H9 (cell line): ENCODE data around the gene UPK3A. TPM values are rescaled to one million over a fixed set of nuclear protein-coding genes. Genes with fewer than 3 reads are reported as not detected.
A peak's percentile ranks its signal among the peaks of the same experiment; 100 is the strongest.

ENCODE experiments used
- DNase-seq: peaks from one replicate; pipeline ENCODE4 v3.0.0-alpha.2; 2017
- H2AFZ ChIP-seq: one replicate; pipeline ENCODE4 v1.6.1; 2013; ENCODE audit warnings: mild to moderate bottlenecking, low read length, control low read depth, moderate library complexity
- H2AK5ac ChIP-seq: 2 replicates; pipeline ENCODE4 v1.6.1; 2013; ENCODE audit warnings: low read length, control low read depth, mixed read lengths; ENCODE audit not compliant: insufficient read length
- H2BK120ac ChIP-seq: one replicate; pipeline ENCODE4 v1.6.1; 2013; ENCODE audit warnings: low read depth, mild to moderate bottlenecking, low read length, control low read depth, inconsistent platforms; ENCODE audit not compliant: poor library complexity, severe bottlenecking
- H2BK12ac ChIP-seq: 2 replicates; pipeline ENCODE4 v1.6.1; 2013; ENCODE audit warnings: low read length, control low read depth, mixed read lengths, low read depth; ENCODE audit not compliant: insufficient read length
- H2BK15ac ChIP-seq: 2 replicates; pipeline ENCODE4 v1.6.1; 2013; ENCODE audit warnings: low read depth, low read length, control low read depth
- H2BK20ac ChIP-seq: one replicate; pipeline ENCODE4 v1.6.1; 2013; ENCODE audit warnings: low read depth, mild to moderate bottlenecking, low read length, control low read depth, inconsistent platforms; ENCODE audit not compliant: poor library complexity, severe bottlenecking
- H2BK5ac ChIP-seq: 2 replicates; pipeline ENCODE4 v1.6.1; 2013; ENCODE audit warnings: low read length, control low read depth, mixed read lengths; ENCODE audit not compliant: insufficient read length
- H3K14ac ChIP-seq: 2 replicates; pipeline ENCODE4 v1.6.1; 2013; ENCODE audit warnings: low read length, control low read depth; ENCODE audit not compliant: insufficient read depth
- H3K18ac ChIP-seq: 2 replicates; pipeline ENCODE4 v1.6.1; 2013; ENCODE audit warnings: low read depth, mild to moderate bottlenecking, mixed read lengths, low read length, control low read depth; ENCODE audit not compliant: insufficient read length
- H3K23ac ChIP-seq: 2 replicates; pipeline ENCODE4 v1.6.1; 2013; ENCODE audit warnings: low read length, control low read depth, mixed read lengths, low read depth; ENCODE audit not compliant: insufficient read length
- H3K23me2 ChIP-seq: 2 replicates; pipeline ENCODE4 v1.6.1; 2013; ENCODE audit warnings: low read depth, mild to moderate bottlenecking, mixed read lengths, low read length, control low read depth; ENCODE audit not compliant: insufficient read length, poor library complexity, severe bottlenecking
- H3K27ac ChIP-seq: 2 replicates; pipeline ENCODE4 v1.5.1; 2013; ENCODE audit warnings: low read length, control low read depth, mixed read lengths, low read depth; ENCODE audit not compliant: insufficient read length
- H3K27me3 ChIP-seq: 2 replicates; pipeline ENCODE4 v1.6.1; 2013; ENCODE audit warnings: low read length, control low read depth, inconsistent platforms; ENCODE audit not compliant: insufficient read depth
- H3K4ac ChIP-seq: 2 replicates; pipeline ENCODE4 v1.6.1; 2013; ENCODE audit warnings: low read depth, mild to moderate bottlenecking, control low read depth, inconsistent platforms, low read length, moderate library complexity
- H3K4me1 ChIP-seq: 2 replicates; pipeline ENCODE4 v1.6.1; 2013; ENCODE audit warnings: low read length, control low read depth, inconsistent platforms; ENCODE audit not compliant: insufficient read depth
- H3K4me2 ChIP-seq: 2 replicates; pipeline ENCODE4 v1.6.1; 2013; ENCODE audit warnings: low read length, control low read depth, mixed read lengths; ENCODE audit not compliant: insufficient read length, insufficient read depth
- H3K56ac ChIP-seq: 2 replicates; pipeline ENCODE4 v1.6.1; 2013; ENCODE audit warnings: low read depth, mild to moderate bottlenecking, mixed read lengths, low read length, control low read depth; ENCODE audit not compliant: insufficient read length
- H3K79me1 ChIP-seq: 2 replicates; pipeline ENCODE4 v1.6.1; 2013; ENCODE audit warnings: low read depth, mild to moderate bottlenecking, moderate library complexity, low read length, control low read depth, inconsistent platforms; ENCODE audit not compliant: insufficient read depth, poor library complexity, severe bottlenecking
- H3K79me2 ChIP-seq: 2 replicates; pipeline ENCODE4 v1.6.1; 2013; ENCODE audit warnings: low read length, control low read depth, inconsistent platforms; ENCODE audit not compliant: insufficient read depth
- H3K9ac ChIP-seq: 2 replicates; pipeline ENCODE4 v1.6.1; 2013; ENCODE audit warnings: low read length, control low read depth, mixed read lengths; ENCODE audit not compliant: insufficient read length; ENCODE audit errors: extremely low read depth
- H3K9me3 ChIP-seq: one replicate; pipeline ENCODE4 v1.6.1; 2013; ENCODE audit warnings: low read depth, low read length, inconsistent platforms; ENCODE audit not compliant: control insufficient read depth
- H3T11ph ChIP-seq: one replicate; pipeline ENCODE4 v1.6.1; 2013; ENCODE audit warnings: mild to moderate bottlenecking, low read length, control low read depth, inconsistent platforms
- H4K20me1 ChIP-seq: one replicate; pipeline ENCODE4 v1.6.1; 2013; ENCODE audit not compliant: control insufficient read depth, insufficient read length, insufficient read depth
- H4K5ac ChIP-seq: 2 replicates; pipeline ENCODE4 v1.6.1; 2013; ENCODE audit warnings: low read depth, mild to moderate bottlenecking, mixed read lengths, low read length, control low read depth; ENCODE audit not compliant: insufficient read length
- H4K8ac ChIP-seq: replicated peaks from 2 replicates; pipeline ENCODE4 v1.6.1; 2013; ENCODE audit warnings: low read length, control low read depth, mixed read lengths, low read depth; ENCODE audit not compliant: insufficient read length
- H4K91ac ChIP-seq: 2 replicates; pipeline ENCODE4 v1.6.1; 2013; ENCODE audit warnings: low read depth, mild to moderate bottlenecking, moderate library complexity, mixed read lengths, low read length, control low read depth; ENCODE audit not compliant: insufficient read length
- H3K27ac Mint-ChIP-seq, 3 experiments: 2 replicates in 2 of 3; 3 replicates in 1 of 3; pipeline ENCODE4 v1.8.0; 2020 to 2021; ENCODE audit warnings: mixed read lengths in 3 of 3, mild to moderate bottlenecking in 1 of 3, moderate library complexity in 1 of 3
- H3K27me3 Mint-ChIP-seq: 2 replicates; pipeline ENCODE4 v1.8.0; 2021; ENCODE audit warnings: low read depth, mild to moderate bottlenecking, moderate library complexity, mixed read lengths
- H3K36me3 Mint-ChIP-seq, 3 experiments: 2 replicates in 2 of 3; 3 replicates in 1 of 3; pipeline ENCODE4 v1.8.0; 2020 to 2021; ENCODE audit warnings: low read depth in 3 of 3, mixed read lengths in 3 of 3; ENCODE audit not compliant: insufficient read depth in 1 of 3
- H3K4me1 Mint-ChIP-seq, 2 experiments: 2 replicates each; pipeline ENCODE4 v1.8.0; 2020; ENCODE audit warnings: mixed read lengths in 2 of 2
- H3K4me3 Mint-ChIP-seq, 2 experiments: 2 replicates in 1 of 2; 3 replicates in 1 of 2; pipeline ENCODE4 v1.8.0; 2020 to 2021; ENCODE audit warnings: mild to moderate bottlenecking in 2 of 2, mixed read lengths in 2 of 2, moderate library complexity in 1 of 2
- H3K9me3 Mint-ChIP-seq, 2 experiments: 2 replicates in 1 of 2; 3 replicates in 1 of 2; pipeline ENCODE4 v1.8.0; 2020; ENCODE audit warnings: mild to moderate bottlenecking in 2 of 2, mixed read lengths in 2 of 2, moderate library complexity in 1 of 2
- CTCF ChIP-seq: fragments of 200-600 bp; sonication (generic); conservative IDR thresholded peaks from 3 replicates; pipeline ENCODE4 v1.8.0; 2021; ENCODE audit warnings: antibody characterized with exemption, mild to moderate bottlenecking
- WGBS: extraction: QIAGEN DNeasy Blood & Tissue Kit; methylation state at CpG from one replicate; pipeline ENCODE4 v1.1.7; 2013; ENCODE audit warnings: missing lambda C conversion rate, low lambda C conversion rate, mixed read lengths; ENCODE audit not compliant: insufficient read length; ENCODE audit errors: extremely low coverage; 5-methylcytosine and 5-hydroxymethylcytosine counted together
- total RNA-seq: library from RNA; stranded (reverse); gene quantifications from 2 replicates; pipeline ENCODE4 v1.2.1, GENCODE V29; 2021

Gene UPK3A
- total RNA-seq, 1 experiment from 2014 or later, result not detected

GRCh38 chr22:45344334-45344733, 59.6 kb downstream of the UPK3A start:
- no peak overlapping the region for H3K9ac ChIP-seq
- Mint-ChIP-seq H3K4me1 (no peaks in the 10 kb centered on the region), H3K27ac (no peak overlapping the region), H3K9me3 (no peaks in the 10 kb centered on the region), H3K4me3 (no peak overlapping the region), H3K36me3 (peaks cover 3 to 19% (median 14%) of the 10 kb centered on the region in 3 experiments; a peak in 6 of 7 replicates), H3K27me3 (no peaks in the 10 kb centered on the region)
- no peak overlapping the region for H3K14ac ChIP-seq
- H3K79me1 ChIP-seq, result no peaks in the 10 kb centered on the region
- H2BK15ac ChIP-seq, result no peak overlapping the region
- H3K4me1 ChIP-seq, result no peaks in the 10 kb centered on the region
- no peak overlapping the region for H2BK5ac ChIP-seq
- H4K91ac ChIP-seq, result no peak overlapping the region
- H2AFZ ChIP-seq, result no peak overlapping the region
- peak; percentile 38 for DNase-seq
- no peak overlapping the region for H4K8ac ChIP-seq
- H3K27ac ChIP-seq, result no peak overlapping the region
- H4K20me1 ChIP-seq, result no peaks in the 10 kb centered on the region
- H3T11ph ChIP-seq, result no peak overlapping the region
- H2BK120ac ChIP-seq, result no peak overlapping the region
- WGBS, result no CpG with 5 or more reads among the region's 5 CpGs
- H3K4me2 ChIP-seq, result no peak overlapping the region
- no peaks in the 10 kb centered on the region for H3K9me3 ChIP-seq
- H3K79me2 ChIP-seq, result no peaks in the 10 kb centered on the region
- no peaks in the 10 kb centered on the region for H3K23me2 ChIP-seq
- H3K4ac ChIP-seq, result no peak overlapping the region
- no peak overlapping the region for H2AK5ac ChIP-seq
- no peak overlapping the region for H3K56ac ChIP-seq
- H3K18ac ChIP-seq, result no peak overlapping the region
- H4K5ac ChIP-seq, result no peak overlapping the region
- peak; percentile 29; the same call in 1 of the 3 replicates for TF ChIP-seq CTCF
- no peaks in the 10 kb centered on the region for H3K27me3 ChIP-seq
- H2BK12ac ChIP-seq, result no peak overlapping the region
- H3K23ac ChIP-seq, result no peak overlapping the region
- no peak overlapping the region for H2BK20ac ChIP-seq

Other genes starting within 250 kb of the UPK3A start
- gene NUP50, start 121.0 kb upstream of the UPK3A start, total RNA-seq, result 125 and 134 TPM in 2 replicates
- 45.3 and 46.2 TPM in 2 replicates for gene KIAA0930, start 44.1 kb upstream of the UPK3A start, total RNA-seq
- 34.3 and 37.9 TPM in 2 replicates for gene FAM118A, start 25.0 kb downstream of the UPK3A start, total RNA-seq
- 0.11 TPM in 1 of 2 replicates, not detected in the other for gene SMC1B, start 128.7 kb downstream of the UPK3A start, total RNA-seq
- 3.3 and 4.1 TPM in 2 replicates for gene RIBC2, start 128.7 kb downstream of the UPK3A start, total RNA-seq
- 137 and 140 TPM in 2 replicates for gene FBLN1, start 217.9 kb downstream of the UPK3A start, total RNA-seq